Lower leg skin (tissue), 4 donors: Measurements from ENCODE around the gene GTF2IRD1. TPM values are rescaled to one million over a fixed set of nuclear protein-coding genes. Genes with fewer than 3 reads are reported as not detected.
"Not testable (repeated sequence)": the region's sequence is repeated elsewhere in the genome, so short reads cannot be mapped to it uniquely, and the experiment has no call there.

Experiments used
- DNase-seq, 2 donors: peaks; one replicate each; pipeline ENCODE4 v3.0.0-alpha.2; 2019; ENCODE audit warnings: low spot score in 2 of 2
- H3K4me3 ChIP-seq: fragments of 200-600 bp; sonication (generic); 2 replicates; pipeline ENCODE4 v1.5.1; 2017; ENCODE audit warnings: mild to moderate bottlenecking, low read depth; ENCODE audit not compliant: poor library complexity, severe bottlenecking
- POLR2A ChIP-seq, 2 donors: fragments of 450-650 bp; IDR thresholded peaks; one replicate each; pipeline ENCODE4 v1.6.1; 2016 to 2017; ENCODE audit warnings: antibody characterized with exemption in 2 of 2, mild to moderate bottlenecking in 1 of 2, moderate library complexity in 1 of 2
- WGBS, 2 donors: methylation state at CpG; one replicate each; pipeline ENCODE4 v1.1.5; 2018; 5-methylcytosine and 5-hydroxymethylcytosine counted together
- intact Hi-C: fragments of 100-400 bp; cut with DNase I; formaldehyde crosslinking; loops from one replicate; pipeline ENCODE4 v1.15.0; 2023; ENCODE audit warnings: low total_unique reads
- total RNA-seq, 4 donors: library from RNA; depleted of rRNA; stranded (reverse); fragments of >200 nt; gene quantifications; one replicate each; pipeline ENCODE4 v1.1.0, GENCODE V29; 2016
- TF ChIP-seq, protein P1 (sequence below), 3 donors: fragments of 450-650 bp; IDR thresholded peaks; one replicate each; pipeline ENCODE4 v1.5.1; 2016; ENCODE audit warnings: antibody characterized with exemption in 3 of 3, mild to moderate bottlenecking in 3 of 3, moderate library complexity in 2 of 3

The GTF2IRD1 gene
- total RNA-seq, 4 donors from 2014 or later, result 28.5 to 49.9 (median 43.2) TPM

DNA sequence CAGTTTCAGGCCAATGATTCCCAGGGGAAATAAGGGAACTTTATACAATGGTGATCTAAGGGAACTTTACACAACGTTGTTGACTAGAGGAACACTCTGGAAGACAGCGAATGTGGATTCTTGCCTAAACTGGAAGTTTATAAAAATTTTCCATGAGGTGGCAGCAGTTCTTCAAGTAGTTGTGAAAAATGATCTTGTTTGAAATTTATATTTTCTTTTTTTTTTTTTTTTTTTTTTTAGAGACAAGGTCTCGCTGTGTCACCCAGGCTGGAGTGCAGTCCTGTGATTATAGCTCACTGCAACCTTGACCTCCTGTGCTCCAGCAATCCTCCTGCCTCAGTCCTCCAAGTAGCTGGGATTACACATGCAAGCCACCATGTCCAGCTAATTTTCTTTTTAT is 171.7 kb downstream of the GTF2IRD1 start:
- intact Hi-C loops, result no loop called here
- H3K4me3 ChIP-seq, result no peak overlapping the region
- 22 to 32% methylated on average over 3 of the region's 3 CpGs for WGBS, 2 donors
- no peak for TF ChIP-seq POLR2A (IDR thresholded peaks at IDR 0.05)
- TF ChIP-seq, protein P1, sequence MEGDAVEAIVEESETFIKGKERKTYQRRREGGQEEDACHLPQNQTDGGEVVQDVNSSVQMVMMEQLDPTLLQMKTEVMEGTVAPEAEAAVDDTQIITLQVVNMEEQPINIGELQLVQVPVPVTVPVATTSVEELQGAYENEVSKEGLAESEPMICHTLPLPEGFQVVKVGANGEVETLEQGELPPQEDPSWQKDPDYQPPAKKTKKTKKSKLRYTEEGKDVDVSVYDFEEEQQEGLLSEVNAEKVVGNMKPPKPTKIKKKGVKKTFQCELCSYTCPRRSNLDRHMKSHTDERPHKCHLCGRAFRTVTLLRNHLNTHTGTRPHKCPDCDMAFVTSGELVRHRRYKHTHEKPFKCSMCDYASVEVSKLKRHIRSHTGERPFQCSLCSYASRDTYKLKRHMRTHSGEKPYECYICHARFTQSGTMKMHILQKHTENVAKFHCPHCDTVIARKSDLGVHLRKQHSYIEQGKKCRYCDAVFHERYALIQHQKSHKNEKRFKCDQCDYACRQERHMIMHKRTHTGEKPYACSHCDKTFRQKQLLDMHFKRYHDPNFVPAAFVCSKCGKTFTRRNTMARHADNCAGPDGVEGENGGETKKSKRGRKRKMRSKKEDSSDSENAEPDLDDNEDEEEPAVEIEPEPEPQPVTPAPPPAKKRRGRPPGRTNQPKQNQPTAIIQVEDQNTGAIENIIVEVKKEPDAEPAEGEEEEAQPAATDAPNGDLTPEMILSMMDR (IDR thresholded peaks at IDR 0.05), result no peak
- no peak for DNase-seq

GRCh38 chr7:74627661-74628411 is 174.1 kb downstream of the GTF2IRD1 start:
- TF ChIP-seq, protein P1 (IDR thresholded peaks at IDR 0.05), result no peak
- no peak for TF ChIP-seq POLR2A (IDR thresholded peaks at IDR 0.05)
- DNase-seq, result peak in 1 of 2 donors; percentile 19
- WGBS, 2 donors, result 21 to 26% methylated on average over 12 of the region's 12 CpGs
- no peak overlapping the region for H3K4me3 ChIP-seq
- intact Hi-C loops, result no loop called here

DNA sequence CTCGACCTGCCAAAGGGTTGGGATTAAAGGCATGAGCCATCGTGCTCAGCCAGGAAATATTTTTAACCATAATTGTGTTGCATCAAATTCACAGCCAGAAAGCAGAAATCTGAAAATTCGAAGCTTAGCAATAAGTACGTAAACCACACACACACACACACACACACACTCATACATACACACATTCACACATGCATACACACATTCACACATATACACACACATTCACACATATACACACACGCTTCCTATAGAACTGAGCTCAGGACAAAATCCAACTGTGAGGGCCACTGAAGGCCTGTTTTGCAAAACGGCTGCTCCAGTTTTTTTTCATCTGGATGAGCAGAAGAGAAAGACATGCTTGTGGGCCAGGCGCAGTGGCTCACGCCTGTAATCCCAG is 178.8 kb downstream of the GTF2IRD1 start:
- no peak overlapping the region for H3K4me3 ChIP-seq
- DNase-seq, result no peak
- intact Hi-C loops, result no loop called here
- 65 to 69% methylated on average over 8 of the region's 8 CpGs for WGBS, 2 donors
- no peak for TF ChIP-seq POLR2A (IDR thresholded peaks at IDR 0.05)
- TF ChIP-seq, protein P1 (IDR thresholded peaks at IDR 0.05), result no peak

DNA sequence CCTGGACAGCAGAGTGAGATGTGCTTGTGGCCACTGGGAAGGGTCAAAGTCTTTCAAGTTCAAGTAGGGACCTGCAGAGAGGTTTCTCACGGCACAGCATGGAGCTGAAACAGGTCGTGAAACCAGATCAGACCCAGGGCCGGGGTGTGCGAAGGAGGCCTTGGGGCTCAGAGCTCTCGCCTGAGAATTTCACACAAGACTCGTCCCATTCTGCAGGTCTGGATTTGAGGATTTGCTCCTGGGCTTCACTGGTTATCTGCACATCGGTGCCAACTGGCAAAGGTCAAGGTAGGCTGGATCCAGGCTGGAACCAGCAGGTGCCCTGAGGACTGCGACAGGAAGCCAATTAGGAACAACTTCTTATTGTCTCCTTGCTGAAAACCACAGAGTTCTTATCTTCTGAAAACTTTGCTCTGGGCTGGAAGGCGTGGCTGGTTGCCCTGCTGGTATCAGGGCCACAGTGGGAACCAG is 179.8 kb downstream of the GTF2IRD1 start:
- no peak overlapping the region for H3K4me3 ChIP-seq
- intact Hi-C loops, result no loop called here
- WGBS, 2 donors, result 51 to 70% methylated on average over 9 of the region's 9 CpGs
- no peak for DNase-seq
- no peak for TF ChIP-seq POLR2A (IDR thresholded peaks at IDR 0.05)
- TF ChIP-seq, protein P1 (IDR thresholded peaks at IDR 0.05), result no peak

DNA sequence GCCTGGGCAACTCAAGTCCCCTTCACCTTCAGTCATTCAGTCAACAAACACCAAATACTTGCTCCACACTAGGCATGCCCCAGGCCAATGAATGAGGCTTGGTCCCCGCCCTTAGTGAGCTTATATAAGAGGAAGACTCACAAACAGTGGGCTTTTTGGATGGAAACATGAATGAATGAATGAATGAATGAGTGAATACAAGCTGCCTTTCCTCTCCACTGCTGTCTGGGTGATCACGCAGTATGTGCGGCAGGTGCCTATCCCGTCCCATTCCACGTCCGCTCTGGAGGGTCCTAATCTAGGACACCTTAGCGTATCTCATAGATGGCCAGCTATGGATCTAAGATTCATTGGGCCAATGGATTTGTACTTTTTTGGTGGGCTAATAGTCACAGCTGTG is 184.0 kb downstream of the GTF2IRD1 start:
- DNase-seq, result no peak
- intact Hi-C loops, result no loop called here
- TF ChIP-seq, protein P1 (IDR thresholded peaks at IDR 0.05), result no peak
- no peak for TF ChIP-seq POLR2A (IDR thresholded peaks at IDR 0.05)
- H3K4me3 ChIP-seq, result no peak overlapping the region
- 97 to 98% methylated on average over 7 of the region's 7 CpGs for WGBS, 2 donors

DNA sequence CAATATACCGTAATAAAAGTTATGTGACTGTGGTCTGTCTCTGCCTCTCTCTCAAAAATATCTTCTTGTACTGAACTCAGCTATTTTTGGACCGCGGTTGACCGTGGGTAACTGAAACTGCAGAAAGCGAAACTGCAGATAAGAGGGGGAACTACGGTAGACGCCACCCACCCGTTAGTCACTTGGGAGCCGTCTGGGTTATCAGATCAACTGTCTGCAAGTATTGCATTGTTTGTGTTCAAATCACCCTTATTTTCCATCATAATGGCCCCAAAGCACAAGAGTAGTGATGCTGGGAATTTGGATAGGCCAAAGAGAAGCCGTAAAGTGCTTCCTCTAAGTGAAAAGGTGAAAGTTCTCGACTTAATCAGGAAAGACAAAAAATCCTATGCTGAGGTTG is 196.3 kb downstream of the GTF2IRD1 start:
- 42% methylated on average over 11 of the region's 11 CpGs for whole genome bisulfite sequencing, 2 donors
- intact Hi-C loops, H3K4me3 ChIP-seq, DNase-seq: not testable (repeated sequence)

GRCh38 chr7:74650493-74651132 is 196.9 kb downstream of the GTF2IRD1 start:
- 58 to 62% methylated on average over 8 of the region's 9 CpGs for WGBS, 2 donors
- H3K4me3 ChIP-seq, intact Hi-C loops, DNase-seq: not testable (repeated sequence)

GRCh38 chr7:74651133-74651504 is 197.4 kb downstream of the GTF2IRD1 start:
- 85 to 91% methylated on average over 12 of the region's 12 CpGs for WGBS, 2 donors
- H3K4me3 ChIP-seq, intact Hi-C loops, DNase-seq: not testable (repeated sequence)
